ENCODE measurements around the gene ISG15. TPM values are rescaled to one million over a fixed set of nuclear protein-coding genes. Genes with fewer than 3 reads are reported as not detected.
A peak's percentile ranks its signal among the peaks of the same experiment; 100 is the strongest.

ISG15 gene
- total and polyA plus RNA-seq, 2 experiments from 2014 or later: 62.3 to 89.6 TPM

- WGBS (ENCODE audit: low lambda C conversion rate, missing lambda C conversion rate): 91% methylated on average over 41 of the region's 43 CpGs
- Histone ChIP-seq H3K4me2 (no peak overlapping the region), H3K9me3 (ENCODE audit: low read depth) (no peaks in the 10 kb centered on the region), H3K79me2 (no peaks in the 10 kb centered on the region), H3K4me1 (ENCODE audit: insufficient read depth) (no peaks in the 10 kb centered on the region), H3K9me2 (replicated peaks; ENCODE audit: insufficient read depth) (no peaks in the 10 kb centered on the region), H2AFZ (no peak overlapping the region), H3K27ac (no peak overlapping the region), H3K27me3 (peaks cover 5% of the 10 kb centered on the region), H3K4me3 (no peak overlapping the region), H4K20me1 (ENCODE audit: insufficient read depth, poor library complexity, severe bottlenecking) (no peaks in the 10 kb centered on the region), H3K36me3 (replicated peaks; ENCODE audit: insufficient read depth, low read depth) (no peaks in the 10 kb centered on the region)
- TF ChIP-seq, protein P1, sequence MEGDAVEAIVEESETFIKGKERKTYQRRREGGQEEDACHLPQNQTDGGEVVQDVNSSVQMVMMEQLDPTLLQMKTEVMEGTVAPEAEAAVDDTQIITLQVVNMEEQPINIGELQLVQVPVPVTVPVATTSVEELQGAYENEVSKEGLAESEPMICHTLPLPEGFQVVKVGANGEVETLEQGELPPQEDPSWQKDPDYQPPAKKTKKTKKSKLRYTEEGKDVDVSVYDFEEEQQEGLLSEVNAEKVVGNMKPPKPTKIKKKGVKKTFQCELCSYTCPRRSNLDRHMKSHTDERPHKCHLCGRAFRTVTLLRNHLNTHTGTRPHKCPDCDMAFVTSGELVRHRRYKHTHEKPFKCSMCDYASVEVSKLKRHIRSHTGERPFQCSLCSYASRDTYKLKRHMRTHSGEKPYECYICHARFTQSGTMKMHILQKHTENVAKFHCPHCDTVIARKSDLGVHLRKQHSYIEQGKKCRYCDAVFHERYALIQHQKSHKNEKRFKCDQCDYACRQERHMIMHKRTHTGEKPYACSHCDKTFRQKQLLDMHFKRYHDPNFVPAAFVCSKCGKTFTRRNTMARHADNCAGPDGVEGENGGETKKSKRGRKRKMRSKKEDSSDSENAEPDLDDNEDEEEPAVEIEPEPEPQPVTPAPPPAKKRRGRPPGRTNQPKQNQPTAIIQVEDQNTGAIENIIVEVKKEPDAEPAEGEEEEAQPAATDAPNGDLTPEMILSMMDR (IDR thresholded peaks at IDR 0.05; ENCODE audit: poor library complexity): no peak
- TF ChIP-seq EZH2 (IDR thresholded peaks at IDR 0.05; ENCODE audit: borderline replicate concordance) (no peak), EZH2phosphoT487 (IDR thresholded peaks at IDR 0.05; ENCODE audit: low read depth, severe bottlenecking, unreplicated experiment) (no peak)
- DNase-seq (ENCODE audit: low spot score): no peak
Observed at GRCh38 chr1:982765-983436, 30.4 kb upstream of the ISG15 start.

GRCh38 chr1:983798-984475 lies 29.4 kb upstream of the ISG15 start:
- H3K9me2 ChIP-seq (replicated peaks; ENCODE audit: insufficient read depth): no peaks in the 10 kb centered on the region
- no peak overlapping the region for H3K4me3 ChIP-seq
- H3K79me2 ChIP-seq: no peaks in the 10 kb centered on the region
- no peaks in the 10 kb centered on the region for H3K9me3 ChIP-seq (ENCODE audit: low read depth)
- 32% methylated on average over 20 of the region's 29 CpGs for WGBS (ENCODE audit: low lambda C conversion rate, missing lambda C conversion rate)
- peak overlapping the region; percentile 95 for H3K4me2 ChIP-seq
- no peak for TF ChIP-seq EZH2 (IDR thresholded peaks at IDR 0.05; ENCODE audit: borderline replicate concordance)
- TF ChIP-seq, protein P1 (IDR thresholded peaks at IDR 0.05; ENCODE audit: poor library complexity): peak; percentile 96
- H4K20me1 ChIP-seq (ENCODE audit: insufficient read depth, poor library complexity, severe bottlenecking): no peaks in the 10 kb centered on the region
- H3K36me3 ChIP-seq (replicated peaks; ENCODE audit: insufficient read depth, low read depth): no peaks in the 10 kb centered on the region
- H3K27ac ChIP-seq: no peak overlapping the region
- DNase-seq (ENCODE audit: low spot score): peak; percentile 69
- peaks cover 5% of the 10 kb centered on the region for H3K27me3 ChIP-seq
- H3K4me1 ChIP-seq (ENCODE audit: insufficient read depth): no peaks in the 10 kb centered on the region
- H2AFZ ChIP-seq: peak overlapping the region; percentile 60

DNA sequence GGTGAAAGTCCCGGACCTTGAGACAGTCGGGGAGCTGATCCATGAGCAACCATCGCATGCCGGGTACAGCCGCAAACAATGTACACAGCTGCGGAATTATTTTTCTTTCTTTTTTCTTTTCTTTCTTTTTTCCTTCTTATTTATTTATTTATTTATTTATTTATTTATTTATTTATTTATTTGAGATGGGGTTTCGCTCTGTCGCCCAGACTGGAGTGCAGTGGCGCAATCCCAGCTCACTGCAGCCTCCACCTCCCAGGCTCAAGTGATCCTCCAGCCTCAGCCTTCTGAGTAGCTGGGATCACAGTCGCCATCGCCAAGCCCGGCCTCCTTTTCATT lies 28.9 kb upstream of the ISG15 start:
- 61% methylated on average over 11 of the region's 12 CpGs for WGBS (ENCODE audit: low lambda C conversion rate, missing lambda C conversion rate)
- Histone ChIP-seq H3K9me3 (ENCODE audit: low read depth) (no peaks in the 10 kb centered on the region), H3K4me2 (peak overlapping the region; percentile 95), H2AFZ (peak overlapping the region; percentile 60), H3K36me3 (replicated peaks; ENCODE audit: insufficient read depth, low read depth) (no peaks in the 10 kb centered on the region), H3K27me3 (peaks cover 6% of the 10 kb centered on the region), H3K27ac (no peak overlapping the region), H3K79me2 (no peaks in the 10 kb centered on the region), H4K20me1 (ENCODE audit: insufficient read depth, poor library complexity, severe bottlenecking) (no peaks in the 10 kb centered on the region), H3K9me2 (replicated peaks; ENCODE audit: insufficient read depth) (no peaks in the 10 kb centered on the region), H3K4me1 (ENCODE audit: insufficient read depth) (no peaks in the 10 kb centered on the region), H3K4me3 (no peak overlapping the region)
- TF ChIP-seq EZH2phosphoT487 (IDR thresholded peaks at IDR 0.05; ENCODE audit: low read depth, severe bottlenecking, unreplicated experiment) (no peak), EZH2 (IDR thresholded peaks at IDR 0.05; ENCODE audit: borderline replicate concordance) (no peak)
- TF ChIP-seq, protein P1 (IDR thresholded peaks at IDR 0.05; ENCODE audit: poor library complexity): no peak
- no peak for DNase-seq (ENCODE audit: low spot score)

All from hepatocyte (in vitro differentiated cells).